NCI-H2029 treated with DMSO at 0.1 percent for 48 hours (cell line): ENCODE data around the gene FOXL2NB.
"Not testable (repeated sequence)": the region's sequence is repeated elsewhere in the genome, so short reads cannot be mapped to it uniquely, and the experiment has no call there.

Experiments used
- DNase-seq: peaks from one replicate; lab custom pipeline; 2025; lab: John Stamatoyannopoulos, UW

The FOXL2NB gene

GRCh38 chr3:138946663-138947494 is at the start of gene FOXL2NB, which contains the start of gene FOXL2:
TSS of gene FOXL2NB (plus strand) at chr3:138947217. CDS start at chr3:138947365, 148 bp downstream.
TSS of gene FOXL2 (minus strand) at chr3:138947137. CDS start at chr3:138946722, 415 bp downstream.
- no peak for DNase-seq

- no peak for DNase-seq
Measured at GRCh38 chr3:138898301-138898700, 48.7 kb upstream of the FOXL2NB start.

- DNase-seq: no peak
Measured at GRCh38 chr3:138898708-138899107, 48.3 kb upstream of the FOXL2NB start.

- DNase-seq: no peak
Measured at GRCh38 chr3:138899351-138899991, 47.5 kb upstream of the FOXL2NB start.

GRCh38 chr3:138901567-138901966 is 45.5 kb upstream of the FOXL2NB start:
- DNase-seq: no peak

GRCh38 chr3:138902171-138902570 is 44.8 kb upstream of the FOXL2NB start:
- no peak for DNase-seq

- DNase-seq: no peak
Measured at GRCh38 chr3:138907539-138907938, 39.5 kb upstream of the FOXL2NB start.

GRCh38 chr3:138908846-138909245 is 38.2 kb upstream of the FOXL2NB start:
- DNase-seq: no peak

- no peak for DNase-seq
Measured at GRCh38 chr3:138909904-138910303, 37.1 kb upstream of the FOXL2NB start.

- DNase-seq: no peak
Measured at GRCh38 chr3:138911621-138912020, 35.4 kb upstream of the FOXL2NB start.

GRCh38 chr3:138912237-138912636 is 34.8 kb upstream of the FOXL2NB start:
- DNase-seq: no peak

- no peak for DNase-seq
Measured at GRCh38 chr3:138913766-138914165, 33.3 kb upstream of the FOXL2NB start.

- DNase-seq: no peak
Measured at GRCh38 chr3:138914870-138915502, 32.0 kb upstream of the FOXL2NB start.

- peak; percentile 51 for DNase-seq
Measured at GRCh38 chr3:138915503-138916498, 31.2 kb upstream of the FOXL2NB start.

GRCh38 chr3:138916824-138917223 is 30.2 kb upstream of the FOXL2NB start:
- DNase-seq: no peak

GRCh38 chr3:138919325-138919724 is 27.7 kb upstream of the FOXL2NB start:
- DNase-seq: no peak

- no peak for DNase-seq
Measured at GRCh38 chr3:138921316-138922292, 25.4 kb upstream of the FOXL2NB start.

- DNase-seq: not testable (repeated sequence)
Measured at GRCh38 chr3:138922400-138922799, 24.6 kb upstream of the FOXL2NB start.

- peak; percentile 71 for DNase-seq
Measured at GRCh38 chr3:138923531-138923994, 23.5 kb upstream of the FOXL2NB start.

GRCh38 chr3:138928727-138929372 is 18.2 kb upstream of the FOXL2NB start:
- no peak for DNase-seq
